Glutamatergic neuron (in vitro differentiated cells): ENCODE measurements around the gene RMI1. TPM values are rescaled to one million over a fixed set of nuclear protein-coding genes. Genes with fewer than 3 reads are reported as not detected.

Experiments
- DNase-seq: peaks from one replicate; pipeline ENCODE4 v3.0.0; 2022
- H3K27ac Mint-ChIP-seq: one replicate; pipeline ENCODE4 v1.8.0; 2020; ENCODE audit warnings: mild to moderate bottlenecking, mixed read lengths, inconsistent platforms; ENCODE audit not compliant: unreplicated experiment
- H3K27me3 Mint-ChIP-seq: one replicate; pipeline ENCODE4 v1.8.0; 2020; ENCODE audit warnings: mild to moderate bottlenecking, moderate library complexity, mixed read lengths, inconsistent platforms; ENCODE audit not compliant: unreplicated experiment
- H3K36me3 Mint-ChIP-seq: one replicate; pipeline ENCODE4 v1.8.0; 2020; ENCODE audit warnings: mild to moderate bottlenecking, mixed read lengths, inconsistent platforms; ENCODE audit not compliant: unreplicated experiment
- H3K4me1 Mint-ChIP-seq: one replicate; pipeline ENCODE4 v1.8.0; 2020; ENCODE audit warnings: mild to moderate bottlenecking, low read depth, mixed read lengths, inconsistent platforms; ENCODE audit not compliant: unreplicated experiment
- H3K4me3 Mint-ChIP-seq: one replicate; pipeline ENCODE4 v1.8.0; 2020; ENCODE audit warnings: mild to moderate bottlenecking, mixed read lengths, inconsistent platforms; ENCODE audit not compliant: unreplicated experiment
- H3K9me3 Mint-ChIP-seq: one replicate; pipeline ENCODE4 v1.8.0; 2020; ENCODE audit warnings: mild to moderate bottlenecking, moderate library complexity, mixed read lengths, inconsistent platforms; ENCODE audit not compliant: unreplicated experiment
- total RNA-seq: library from RNA; stranded (reverse); fragmentation: NEBNext Ultra II Directional; extraction: Animal tissue kit (Norgen Biotek cat#: 25700); gene quantifications from one replicate; pipeline ENCODE4 v1.2.1, GENCODE V29; 2021; ENCODE audit not compliant: unreplicated experiment
- TF ChIP-seq, protein P1 (sequence below): fragments of 200-600 bp; sonication (generic); IDR thresholded peaks from one replicate; pipeline ENCODE4 v1.5.0; 2021; ENCODE audit not compliant: partially characterized antibody, unreplicated experiment

RMI1 gene
- total RNA-seq, 1 donor from 2014 or later, result 24.2 TPM

DNA sequence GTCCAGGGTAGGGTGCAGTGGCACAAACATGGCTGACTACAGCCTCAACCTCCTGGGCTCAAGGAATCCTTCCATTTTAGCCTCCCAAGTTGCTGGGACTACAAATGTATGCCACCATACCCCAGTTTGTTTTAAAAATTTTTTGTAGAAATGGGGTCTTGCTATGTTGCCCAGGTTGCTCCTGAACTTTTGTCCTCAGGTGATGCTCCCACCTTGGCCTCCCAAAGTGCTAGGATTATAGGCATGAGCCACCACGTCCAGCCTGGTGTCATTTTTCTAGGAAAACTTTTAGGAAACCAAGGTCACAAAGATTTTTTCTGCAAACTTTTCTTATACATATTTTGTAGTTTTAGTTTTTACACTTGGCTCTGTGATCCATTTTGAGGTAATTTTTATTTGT is 10.8 kb downstream of the RMI1 start:
- H3K4me3 Mint-ChIP-seq, result no peak overlapping the region
- H3K4me1 Mint-ChIP-seq, result peaks cover 14% of the 10 kb centered on the region
- no peaks in the 10 kb centered on the region for H3K36me3 Mint-ChIP-seq
- DNase-seq, result no peak
- TF ChIP-seq, protein P1, sequence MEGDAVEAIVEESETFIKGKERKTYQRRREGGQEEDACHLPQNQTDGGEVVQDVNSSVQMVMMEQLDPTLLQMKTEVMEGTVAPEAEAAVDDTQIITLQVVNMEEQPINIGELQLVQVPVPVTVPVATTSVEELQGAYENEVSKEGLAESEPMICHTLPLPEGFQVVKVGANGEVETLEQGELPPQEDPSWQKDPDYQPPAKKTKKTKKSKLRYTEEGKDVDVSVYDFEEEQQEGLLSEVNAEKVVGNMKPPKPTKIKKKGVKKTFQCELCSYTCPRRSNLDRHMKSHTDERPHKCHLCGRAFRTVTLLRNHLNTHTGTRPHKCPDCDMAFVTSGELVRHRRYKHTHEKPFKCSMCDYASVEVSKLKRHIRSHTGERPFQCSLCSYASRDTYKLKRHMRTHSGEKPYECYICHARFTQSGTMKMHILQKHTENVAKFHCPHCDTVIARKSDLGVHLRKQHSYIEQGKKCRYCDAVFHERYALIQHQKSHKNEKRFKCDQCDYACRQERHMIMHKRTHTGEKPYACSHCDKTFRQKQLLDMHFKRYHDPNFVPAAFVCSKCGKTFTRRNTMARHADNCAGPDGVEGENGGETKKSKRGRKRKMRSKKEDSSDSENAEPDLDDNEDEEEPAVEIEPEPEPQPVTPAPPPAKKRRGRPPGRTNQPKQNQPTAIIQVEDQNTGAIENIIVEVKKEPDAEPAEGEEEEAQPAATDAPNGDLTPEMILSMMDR, result no peak
- peaks cover 3% of the 10 kb centered on the region for H3K27me3 Mint-ChIP-seq
- H3K9me3 Mint-ChIP-seq, result no peaks in the 10 kb centered on the region
- H3K27ac Mint-ChIP-seq, result no peak overlapping the region

DNA sequence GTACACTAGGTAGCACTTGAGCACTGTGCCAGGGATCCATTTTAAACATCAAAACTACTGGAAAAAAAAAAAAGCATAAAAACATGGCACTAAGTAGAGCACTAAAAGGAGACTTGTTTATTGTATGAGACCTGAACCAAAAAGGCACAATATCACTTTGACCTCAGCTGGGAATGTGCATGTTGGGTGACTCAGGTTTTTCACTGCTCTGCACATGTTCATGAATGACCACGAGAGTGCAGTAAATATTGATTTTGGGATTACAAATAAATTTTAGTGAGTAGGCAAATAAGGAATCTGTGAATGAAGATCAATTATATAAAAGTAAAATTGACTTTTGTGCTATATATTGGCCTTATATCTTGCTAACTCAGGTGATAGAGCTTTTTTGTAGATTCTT is 11.8 kb downstream of the RMI1 start:
- no peak for DNase-seq
- no peaks in the 10 kb centered on the region for H3K36me3 Mint-ChIP-seq
- no peak overlapping the region for H3K27ac Mint-ChIP-seq
- peaks cover 3% of the 10 kb centered on the region for H3K27me3 Mint-ChIP-seq
- H3K9me3 Mint-ChIP-seq, result no peaks in the 10 kb centered on the region
- TF ChIP-seq, protein P1, result no peak
- H3K4me1 Mint-ChIP-seq, result peaks cover 12% of the 10 kb centered on the region
- no peak overlapping the region for H3K4me3 Mint-ChIP-seq

DNA sequence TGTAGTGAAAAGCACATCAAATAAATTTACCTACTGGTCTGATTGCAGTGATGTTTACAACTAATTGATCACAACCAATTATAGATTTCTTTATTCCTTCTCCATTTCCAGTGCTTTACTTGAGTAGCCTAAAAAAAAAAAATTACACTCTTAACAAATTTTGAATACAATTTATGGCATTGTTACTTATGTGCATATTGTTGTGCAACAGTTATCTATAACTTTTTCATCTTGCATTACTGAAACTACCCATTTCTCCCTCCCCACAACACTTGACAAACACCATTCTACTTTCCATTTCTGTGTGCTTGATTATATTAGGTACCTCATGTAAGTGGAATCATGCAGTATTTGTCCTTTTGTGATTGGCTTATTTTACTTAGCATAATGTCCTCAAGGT is 12.3 kb downstream of the RMI1 start:
- Mint-ChIP-seq H3K9me3 (no peaks in the 10 kb centered on the region), H3K4me3 (no peak overlapping the region), H3K27ac (no peak overlapping the region), H3K27me3 (peaks cover 3% of the 10 kb centered on the region), H3K4me1 (peaks cover 12% of the 10 kb centered on the region), H3K36me3 (no peaks in the 10 kb centered on the region)
- TF ChIP-seq, protein P1, result no peak
- DNase-seq, result no peak

DNA sequence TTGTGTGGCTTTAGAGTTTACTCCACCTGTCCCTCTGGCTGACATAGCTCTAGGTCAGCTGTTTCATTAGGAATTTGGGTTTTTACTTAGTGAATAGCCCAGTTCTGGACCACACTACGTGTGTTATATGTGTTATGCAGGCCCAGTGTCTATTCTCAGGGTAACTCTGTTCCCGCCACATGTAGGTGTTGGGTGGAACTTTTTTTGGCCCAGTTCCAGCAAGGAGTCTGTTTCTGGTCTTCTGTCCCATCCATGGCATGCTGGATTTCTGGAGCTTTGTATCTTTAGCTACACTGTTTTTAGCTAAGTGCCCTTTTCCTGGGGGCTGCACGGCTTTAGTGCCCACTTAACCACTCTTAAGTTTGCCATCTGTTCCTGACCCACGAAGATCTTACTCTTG is 15.5 kb downstream of the RMI1 start:
- Mint-ChIP-seq H3K36me3 (no peaks in the 10 kb centered on the region), H3K4me3 (no peak overlapping the region), H3K9me3 (no peaks in the 10 kb centered on the region), H3K27me3 (no peaks in the 10 kb centered on the region), H3K4me1 (peaks cover 12% of the 10 kb centered on the region), H3K27ac (no peak overlapping the region)
- TF ChIP-seq, protein P1, result no peak
- no peak for DNase-seq

DNA sequence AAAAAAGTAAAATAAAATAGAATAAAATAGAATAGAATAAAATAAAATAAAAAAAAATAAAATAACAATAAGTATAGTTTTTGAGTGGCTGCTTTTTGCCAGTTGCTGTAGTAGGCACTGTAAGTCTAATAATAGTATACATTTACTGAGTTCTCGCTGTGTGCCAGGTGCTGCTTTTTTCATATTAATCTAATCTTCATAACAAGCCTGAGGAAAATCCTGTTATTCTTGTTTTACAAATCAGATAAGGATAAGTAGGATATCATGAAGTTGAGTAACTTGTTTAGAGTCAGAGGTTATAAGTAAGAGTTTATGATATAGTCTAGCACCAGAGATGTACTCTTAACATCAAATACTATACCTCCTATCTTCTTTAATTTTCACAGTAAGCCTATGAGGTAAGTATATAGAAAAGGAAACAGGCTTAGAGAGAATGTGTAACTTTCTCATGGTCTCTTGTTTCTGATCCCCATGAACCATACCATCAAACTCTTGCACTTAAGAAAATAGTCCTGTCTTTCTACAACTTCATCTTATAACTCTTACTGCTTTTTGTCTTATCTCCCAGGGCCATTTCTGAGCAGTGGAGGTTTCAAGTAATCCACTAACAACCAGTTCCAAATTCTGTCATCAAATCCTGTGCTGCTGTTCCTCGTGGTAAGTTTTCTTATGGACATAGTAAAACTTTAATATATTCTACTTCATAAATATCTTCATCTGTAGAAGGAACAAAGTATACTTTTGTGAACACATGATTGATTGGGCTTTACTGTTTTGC is 18.7 kb downstream of the RMI1 start:
- TF ChIP-seq, protein P1, result no peak
- Mint-ChIP-seq H3K27ac (no peak overlapping the region), H3K4me1 (peaks cover 7% of the 10 kb centered on the region), H3K27me3 (no peaks in the 10 kb centered on the region), H3K4me3 (no peak overlapping the region), H3K36me3 (no peaks in the 10 kb centered on the region), H3K9me3 (no peaks in the 10 kb centered on the region)
- DNase-seq, result no peak
